Pancreas (tissue), 10 donors: ENCODE data around the gene RIMS1. TPM values are rescaled to one million over a fixed set of nuclear protein-coding genes. Genes with fewer than 3 reads are reported as not detected.
A peak's percentile ranks its signal among the peaks of the same experiment; 100 is the strongest.

Experiments
- ATAC-seq, 4 donors: fragments of 200-7000 bp; cut with Tn5 transposase; one replicate each; pipeline versions ENCODE4 v1.8.0 to v1.9.1; 2020; ENCODE audit warnings: mild to moderate bottlenecking in 4 of 4, moderate library complexity in 4 of 4
- DNase-seq, 6 donors: peaks; one replicate each; pipeline ENCODE4 v3.0.0-alpha.2; 2020
- FAIRE-seq: peaks from 2 replicates; lab custom pipeline; 2012; peaks lifted over from hg19 to GRCh38; lab: Jason Lieb, UNC
- H3K27ac ChIP-seq, 4 donors: fragments of 200-600 bp; sonication (generic); 1 replicate in 3 of 4; 2 replicates in 1 of 4; pipeline versions ENCODE4 v1.5.0 to v1.8.0; 2020
- H3K27me3 ChIP-seq, 4 donors: fragments of 200-600 bp; one replicate each; pipeline ENCODE4 v1.8.0; 2021
- H3K36me3 ChIP-seq, 3 donors: fragments of 200-600 bp; sonication (generic) in 1 of 3; one replicate each; pipeline versions ENCODE4 v1.5.0 to v1.8.0; 2020 to 2021
- H3K4me1 ChIP-seq, 3 donors: fragments of 200-600 bp; one replicate each; pipeline ENCODE4 v1.8.0; 2021
- H3K4me3 ChIP-seq, 4 donors: fragments of 200-600 bp; sonication (generic) in 2 of 4; one replicate each; pipeline versions ENCODE4 v1.5.0 to v1.8.0; 2020 to 2021
- H3K9me3 ChIP-seq, 4 donors: fragments of 200-600 bp; one replicate each; pipeline ENCODE4 v1.8.0; 2021
- CTCF ChIP-seq, 4 donors: fragments of 200-600 bp; sonication (generic) in 3 of 4; IDR thresholded peaks; one replicate each; pipeline versions ENCODE4 v1.5.0 to v1.8.0; 2021; ENCODE audit warnings: antibody characterized with exemption in 4 of 4
- WGBS, 2 donors: extraction: QIAGEN DNeasy Blood & Tissue Kit; methylation state at CpG; one replicate each; pipeline ENCODE4 v1.1.7; 2013; 5-methylcytosine and 5-hydroxymethylcytosine counted together
- intact Hi-C, 3 donors: fragments of 100-400 bp; cut with DNase I; formaldehyde crosslinking; loops; one replicate each; pipeline versions ENCODE4 v1.11.1 to v1.14.2; 2022
- polyA plus RNA-seq, 2 donors: library from polyadenylated mRNA; stranded (reverse); fragments of 200-250 nt; gene quantifications; one replicate each; pipeline ENCODE4 v1.2.3, GENCODE V29; 2013
- total RNA-seq, 6 donors: library from RNA; stranded (reverse); fragmentation: NEBNext Ultra II Directional in 4 of 6; extraction: Animal tissue kit (Norgen Biotek cat#: 25700) in 4 of 6; gene quantifications; one replicate each; pipeline versions ENCODE4 v1.2.1 to v1.2.4, GENCODE V29; 2021 to 2023
- donor health status: healthy with polysubstance abuse.
- donor health status: DM: no; HTN: no; CAD: no; lungs with moderate emphysema.
- donor health status: DM: no; HTN: no; CAD: no.
- donor health status: control.
- donor health status: control.
- donor health status: Bipolar disorder and iron deficiency.
- donor health status: DM: yes; HTN: yes; CAD: no.
- donor health status: DM: no; HTN: no; CAD: no.
- donor health status: DM: no; HTN: no; CAD: no.
- donor health status: DM: yes; HTN: yes; CAD: no.

RIMS1 gene
- total and polyA plus RNA-seq, 8 donors, result 0.12 to 5.7 (median 3.7) TPM

- no peak for DNase-seq
- H3K27ac ChIP-seq, result no peak overlapping the region
- peak in 1 of 4 donors; percentile 30 for ATAC-seq
- no peak for TF ChIP-seq CTCF (IDR thresholded peaks at IDR 0.05)
- H3K27me3 ChIP-seq, result no peaks in the 10 kb centered on the region
- intact Hi-C loops, result no loop called here
- FAIRE-seq, result no peak
- no peaks in the 10 kb centered on the region for H3K9me3 ChIP-seq
- H3K4me1 ChIP-seq, result no peaks in the 10 kb centered on the region
- 21 to 31% methylated on average over 1 of the region's 1 CpG for WGBS, 2 donors
- H3K36me3 ChIP-seq, result no peaks in the 10 kb centered on the region
- H3K4me3 ChIP-seq, result no peak overlapping the region
Observed at GRCh38 chr6:72275888-72276287, 389.5 kb downstream of the RIMS1 start.

GRCh38 chr6:72282201-72282600 lies 395.9 kb downstream of the RIMS1 start:
- DNase-seq, result no peak
- Histone ChIP-seq H3K27ac (no peak overlapping the region), H3K36me3 (no peaks in the 10 kb centered on the region), H3K4me1 (no peaks in the 10 kb centered on the region), H3K4me3 (no peak overlapping the region), H3K9me3 (no peaks in the 10 kb centered on the region), H3K27me3 (no peaks in the 10 kb centered on the region)
- intact Hi-C loops, result no loop called here
- no peak for FAIRE-seq
- no peak for ATAC-seq
- no peak for TF ChIP-seq CTCF (IDR thresholded peaks at IDR 0.05)

GRCh38 chr6:72283571-72283970 lies 397.2 kb downstream of the RIMS1 start:
- 68% methylated on average over 3 of the region's 3 CpGs for WGBS, 2 donors
- H3K4me1 ChIP-seq, result no peaks in the 10 kb centered on the region
- DNase-seq (no peak), FAIRE-seq (no peak), ATAC-seq (no peak)
- no peak overlapping the region for H3K4me3 ChIP-seq
- no peak overlapping the region for H3K27ac ChIP-seq
- no peaks in the 10 kb centered on the region for H3K27me3 ChIP-seq
- H3K36me3 ChIP-seq, result no peaks in the 10 kb centered on the region
- intact Hi-C loops, result no loop called here
- TF ChIP-seq CTCF (IDR thresholded peaks at IDR 0.05), result no peak
- H3K9me3 ChIP-seq, result no peaks in the 10 kb centered on the region

GRCh38 chr6:72286911-72287311 lies 400.6 kb downstream of the RIMS1 start:
- intact Hi-C loops, result no loop called here

GRCh38 chr6:72287801-72288200 lies 401.5 kb downstream of the RIMS1 start:
- Histone ChIP-seq H3K9me3 (no peaks in the 10 kb centered on the region), H3K4me1 (no peaks in the 10 kb centered on the region), H3K36me3 (no peaks in the 10 kb centered on the region), H3K27ac (no peak overlapping the region), H3K4me3 (no peak overlapping the region), H3K27me3 (no peaks in the 10 kb centered on the region)
- DNase-seq, result no peak
- no peak for FAIRE-seq
- intact Hi-C loops, result no loop called here
- TF ChIP-seq CTCF (IDR thresholded peaks at IDR 0.05), result no peak
- 93 to 99% methylated on average over 5 of the region's 5 CpGs for WGBS, 2 donors
- no peak for ATAC-seq

More at GRCh38 chr6:72286911-72287311, 400.6 kb downstream of the RIMS1 start:
- TF ChIP-seq CTCF (IDR thresholded peaks at IDR 0.05), result no peak
- Histone ChIP-seq H3K27me3 (no peaks in the 10 kb centered on the region), H3K9me3 (no peaks in the 10 kb centered on the region), H3K27ac (no peak overlapping the region), H3K4me1 (no peaks in the 10 kb centered on the region), H3K36me3 (no peaks in the 10 kb centered on the region), H3K4me3 (no peak overlapping the region)
- ATAC-seq (no peak), FAIRE-seq (no peak), DNase-seq (no peak)
- WGBS, 2 donors, result 83 to 100% methylated on average over 1 of the region's 1 CpG
